Astrocyte (in vitro differentiated cells and primary cell): ENCODE data around the gene RAB6A.

Source experiments
- CTCF ChIP-seq: IDR thresholded peaks from 2 replicates; pipeline ENCODE4 v1.5.1; 2011; ENCODE audit warnings: low read depth, mild to moderate bottlenecking, inconsistent platforms, low read length, moderate library complexity; ENCODE audit not compliant: insufficient read depth
- EZH2 ChIP-seq: IDR thresholded peaks from 2 replicates; pipeline ENCODE4 v1.6.1; 2012; ENCODE audit warnings: mild to moderate bottlenecking, low read length, inconsistent platforms; ENCODE audit not compliant: insufficient read depth

- TF ChIP-seq CTCF = no peak
- TF ChIP-seq EZH2 = no peak
Observed at GRCh38 chr11:73663604-73664495, 97.0 kb downstream of the RAB6A start.
